GM12878 (cell line): ENCODE data around the gene RNASE7. TPM values are rescaled to one million over a fixed set of nuclear protein-coding genes. Genes with fewer than 3 reads are reported as not detected.

Experiments
- ATAC-seq: fragments of 200-7000 bp; cut with Tn5 transposase; 3 replicates; pipeline ENCODE4 v1.9.1; 2020; ENCODE audit warnings: mild to moderate bottlenecking, moderate library complexity
- BruUV-seq: library from RNA; stranded (reverse); fragments of 400-500 nt; replicated peaks from 2 replicates; lab custom pipeline; 2021; lab: Mats Ljungman, UMichigan
- CTCF ChIA-PET: fragments of 300-600 bp; sonication (Branson Sonifier 250); formaldehyde crosslinking; extraction: SDS; loops from one replicate; lab custom pipeline; 2021; ENCODE audit warnings: inconsistent platforms; lab: Yijun Ruan, JAX
- POLR2A ChIA-PET: fragments of 350-600 bp; formaldehyde crosslinking; extraction: SDS; loops from one replicate; lab custom pipeline; 2021; ENCODE audit warnings: inconsistent platforms; lab: Charles Lee
- RAD21 ChIA-PET: fragments of 300-600 bp; sonication (Branson Sonifier 250); formaldehyde crosslinking; loops from one replicate; lab custom pipeline; 2023; ENCODE audit warnings: antibody characterized with exemption; ENCODE audit not compliant: unreplicated experiment; lab: Charles Lee
- SMC1A ChIA-PET: fragments of 300-600 bp; sonication (Branson Sonifier 250); formaldehyde crosslinking; loops from one replicate; lab custom pipeline; 2023; ENCODE audit not compliant: unreplicated experiment, uncharacterized antibody; lab: Charles Lee
- DNase-seq: peaks from one replicate; pipeline ENCODE4 v3.0.0-alpha.2; 2011; ENCODE audit warnings: low read depth, low spot score
- FAIRE-seq: peaks from 3 replicates; lab custom pipeline; 2011; peaks lifted over from hg19 to GRCh38; lab: Jason Lieb, UNC
- H2AFZ ChIP-seq: 2 replicates; pipeline ENCODE4 v1.6.0; 2011; ENCODE audit warnings: low read depth, low read length, control low read depth; ENCODE audit not compliant: control insufficient read depth
- H3K27ac ChIP-seq: 2 replicates; pipeline ENCODE4 v1.5.1; 2011; ENCODE audit warnings: control low read depth; ENCODE audit not compliant: control insufficient read depth, insufficient read depth
- H3K27me3 ChIP-seq, 2 experiments: replicated peaks in 1 of 2; 2 replicates each; pipeline versions ENCODE4 v1.6.0 to v1.6.1; 2011; ENCODE audit warnings: low read length in 1 of 2; ENCODE audit not compliant: control insufficient read depth in 2 of 2, insufficient read depth in 2 of 2
- H3K36me3 ChIP-seq, 2 experiments: 2 replicates each; pipeline ENCODE4 v1.5.1; 2011; ENCODE audit warnings: low read length in 1 of 2; ENCODE audit not compliant: control insufficient read depth in 2 of 2, insufficient read depth in 2 of 2
- H3K4me1 ChIP-seq: 2 replicates; pipeline ENCODE4 v1.6.1; 2011; ENCODE audit warnings: mild to moderate bottlenecking, low read length, moderate library complexity, mixed read lengths; ENCODE audit not compliant: control insufficient read depth, insufficient read depth
- H3K4me2 ChIP-seq: 2 replicates; pipeline ENCODE4 v1.6.0; 2011; ENCODE audit warnings: control low read depth; ENCODE audit not compliant: control insufficient read depth, insufficient read depth
- H3K4me3 ChIP-seq: fragments of 200-600 bp; sonication (generic); 2 replicates; pipeline ENCODE4 v1.5.1; 2016
- H3K79me2 ChIP-seq: 2 replicates; pipeline ENCODE4 v1.6.0; 2011; ENCODE audit warnings: low read length; ENCODE audit not compliant: control insufficient read depth, insufficient read depth
- H3K9ac ChIP-seq: 2 replicates; pipeline ENCODE4 v1.8.0; 2011; ENCODE audit warnings: low read length, control low read depth, mixed read lengths; ENCODE audit not compliant: control insufficient read depth, insufficient read depth
- H3K9me3 ChIP-seq: replicated peaks from 3 replicates; pipeline ENCODE4 v1.5.1; 2011; ENCODE audit warnings: mild to moderate bottlenecking, low read length; ENCODE audit not compliant: control insufficient read depth, insufficient read depth
- H4K20me1 ChIP-seq: 2 replicates; pipeline ENCODE4 v1.6.0; 2011; ENCODE audit not compliant: control insufficient read depth, insufficient read depth
- IKZF2 ChIP-seq, 2 experiments: fragments of 450-650 bp; IDR thresholded peaks; 2 replicates each; pipeline ENCODE4 v1.6.1; 2017; ENCODE audit warnings: mild to moderate bottlenecking in 2 of 2, moderate library complexity in 2 of 2
- JUNB ChIP-seq: IDR thresholded peaks from 2 replicates; pipeline ENCODE4 v1.6.1; 2016; ENCODE audit warnings: antibody characterized with exemption, mild to moderate bottlenecking
- NR2C2 ChIP-seq: IDR thresholded peaks from 2 replicates; pipeline ENCODE4 v1.6.1; 2011; ENCODE audit warnings: borderline replicate concordance, low read depth; ENCODE audit not compliant: control insufficient read depth, insufficient read length
- PKNOX1 ChIP-seq: fragments of 450-650 bp; IDR thresholded peaks from 2 replicates; pipeline ENCODE4 v1.6.1; 2016; ENCODE audit warnings: mild to moderate bottlenecking
- POLR2A ChIP-seq: IDR thresholded peaks from 2 replicates; pipeline ENCODE4 v1.6.1; 2011; ENCODE audit warnings: low read depth, mild to moderate bottlenecking, low read length
- SIN3A ChIP-seq: IDR thresholded peaks from 2 replicates; pipeline ENCODE4 v1.6.1; 2012; ENCODE audit warnings: low read depth, low read length, improper control_type of control experiment
- SMC3 ChIP-seq: IDR thresholded peaks from 2 replicates; pipeline ENCODE4 v1.6.1; 2011; ENCODE audit warnings: low read length, improper control_type of control experiment, borderline replicate concordance
- WGBS: methylation state at CpG from one replicate; pipeline ENCODE4 v1.1.6; 2016; ENCODE audit warnings: low lambda C conversion rate; ENCODE audit not compliant: insufficient replicate concordance, insufficient coverage; ENCODE audit errors: missing lambda C conversion rate; 5-methylcytosine and 5-hydroxymethylcytosine counted together
- in situ Hi-C: fragments of 300-500 bp; cut with MboI; formaldehyde crosslinking; loops from 9 replicates; pipeline ENCODE4 v1.14.3; 2018; ENCODE audit warnings: mixed read lengths
- intact Hi-C: fragments of 100-400 bp; cut with micrococcal nuclease; formaldehyde crosslinking; loops from one replicate; pipeline ENCODE4 v1.14.2; 2022; ENCODE audit not compliant: unreplicated experiment
- polyA plus RNA-seq, 11 experiments: library from polyadenylated mRNA; depleted of rRNA in 4 of 11; unstranded in 6 of 11; stranded (reverse) in 5 of 11; fragments of >200 nt; fragmentation: Nextera tagmentation in 4 of 11; fragmentation: Illumina TruSeq in 1 of 11; extraction: Ambion mirVana in 4 of 11; extraction: Trizol in 1 of 11; gene quantifications; 1 replicate in 1 of 11; 2 replicates in 10 of 11; pipeline versions ENCODE4 v1.2.1 to v1.2.3, GENCODE V29; 2011 to 2016; ENCODE audit warnings: inconsistent platforms in 2 of 11, missing spikeins in 2 of 11, low read depth in 1 of 11
- total RNA-seq, 4 experiments: library from RNA; depleted of rRNA in 3 of 4; stranded (reverse); fragments of >200 nt in 3 of 4; fragmentation: Illumina TruSeq in 1 of 4; extraction: Trizol in 1 of 4; gene quantifications; 2 replicates each; pipeline versions ENCODE4 v1.2.1 to v1.2.3, GENCODE V29; 2013 to 2021

RNASE7 gene
- total and polyA plus RNA-seq, 10 of the 15 experiments (the other 5 are each of a cell fraction or from before 2014, with no cell fraction given), result not detected

GRCh38 chr14:21071225-21072030 lies 29.3 kb downstream of the RNASE7 start (continued):
- TF ChIP-seq PKNOX1, result no peak
- no peak for TF ChIP-seq NR2C2

- Histone ChIP-seq H3K9ac (no peak overlapping the region), H4K20me1 (no peaks in the 10 kb centered on the region), H3K4me3 (peak overlapping the region; percentile 67; the same call in 1 of the 2 replicates), H3K4me1 (peaks cover 29% of the 10 kb centered on the region), H3K79me2 (no peaks in the 10 kb centered on the region), H3K27me3 (peaks cover 9 to 20% of the 10 kb centered on the region in 2 experiments), H2AFZ (no peak overlapping the region), H3K9me3 (no peaks in the 10 kb centered on the region), H3K4me2 (peak overlapping the region; percentile 67), H3K27ac (no peak overlapping the region), H3K36me3 (no peaks in the 10 kb centered on the region)
- no TSS peak for BruUV-seq
- ChIA-PET RAD21 (interaction anchor here (0.6 to 3.0 kb wide), 12 partner anchors 17 to 1203 kb away, joined by 3 to 42 read pairs (median 7); no protein-coding TSS in a partner anchor), CTCF (interaction anchor here (1.0 to 5.6 kb wide), 9 partner anchors 8 to 101 kb away, joined by 3 to 100 read pairs (median 16); partner anchors contain the start of gene TMEM253), SMC1A (interaction anchor here (1.0 to 3.1 kb wide), 6 partner anchors 20 to 57 kb away, joined by 3 to 30 read pairs (median 8); no protein-coding TSS in a partner anchor), POLR2A (interaction anchor here (0.6 to 2.6 kb wide), 3 partner anchors 33 to 1720 kb away, joined by 4 to 21 read pairs (median 6); no protein-coding TSS in a partner anchor)
- in situ Hi-C loops, result no loop called here
- FAIRE-seq (peak; percentile 61), ATAC-seq (no peak), DNase-seq (no peak)
- intact Hi-C loops, result no loop called here
- 0% methylated on average over 4 of the region's 4 CpGs for WGBS
- TF ChIP-seq POLR2A (no peak), SIN3A (no peak), IKZF2 (IDR thresholded peaks at IDR 0.05) (no peak), SMC3 (no peak), JUNB (no peak)
Observed at GRCh38 chr14:21072031-21072473, 29.9 kb downstream of the RNASE7 start.
